KG1 (cell line): ENCODE data around the gene RIPOR3.
"Not testable (repeated sequence)": the region's sequence is repeated elsewhere in the genome, so short reads cannot be mapped to it uniquely, and the experiment has no call there.

Experiments used
- DNase-seq: peaks from one replicate; lab custom pipeline; 2025; lab: John Stamatoyannopoulos, UW

RIPOR3 gene

DNA sequence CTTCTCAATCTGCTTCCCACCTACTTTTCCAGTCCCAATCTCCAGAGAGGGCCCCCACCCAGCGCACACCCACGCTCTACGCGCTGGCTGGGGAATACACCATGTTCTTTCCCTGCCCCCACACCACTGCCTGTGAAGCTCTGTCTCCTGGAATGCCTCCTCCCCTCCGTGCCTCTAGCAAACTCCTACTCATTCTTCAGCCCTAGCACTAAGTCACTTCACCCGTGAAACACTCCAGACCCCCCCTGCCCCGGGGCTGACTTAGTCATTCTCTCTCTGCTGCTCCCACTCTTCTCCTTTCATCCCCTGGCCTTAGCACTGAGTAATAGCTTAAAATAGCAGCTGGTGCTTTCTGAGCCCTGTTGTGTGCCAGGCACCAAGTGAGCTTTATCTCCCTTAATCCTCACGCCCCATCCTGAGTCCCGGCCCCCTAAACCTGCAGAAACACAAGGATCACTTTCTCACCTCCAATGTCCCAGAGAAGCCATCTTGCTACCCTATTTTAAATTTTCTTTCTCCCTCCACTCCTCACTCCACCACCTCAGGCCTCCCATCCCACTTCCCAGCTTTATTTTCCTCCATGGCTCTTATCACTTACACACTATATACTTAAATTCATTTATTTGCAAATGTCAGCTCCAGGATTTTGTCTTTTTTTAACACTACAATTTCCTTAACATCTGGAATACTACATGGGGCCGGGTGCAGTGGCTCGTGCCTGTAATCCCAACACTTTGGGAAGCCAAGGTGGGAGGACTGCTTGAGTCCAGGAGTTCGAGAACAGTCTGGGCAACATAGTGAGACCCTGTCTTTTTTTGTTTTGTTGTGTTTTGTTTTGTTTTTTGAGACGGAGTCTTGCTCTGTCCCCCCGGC, 33.7 kb upstream of the RIPOR3 start:
- DNase-seq, result no peak

DNA sequence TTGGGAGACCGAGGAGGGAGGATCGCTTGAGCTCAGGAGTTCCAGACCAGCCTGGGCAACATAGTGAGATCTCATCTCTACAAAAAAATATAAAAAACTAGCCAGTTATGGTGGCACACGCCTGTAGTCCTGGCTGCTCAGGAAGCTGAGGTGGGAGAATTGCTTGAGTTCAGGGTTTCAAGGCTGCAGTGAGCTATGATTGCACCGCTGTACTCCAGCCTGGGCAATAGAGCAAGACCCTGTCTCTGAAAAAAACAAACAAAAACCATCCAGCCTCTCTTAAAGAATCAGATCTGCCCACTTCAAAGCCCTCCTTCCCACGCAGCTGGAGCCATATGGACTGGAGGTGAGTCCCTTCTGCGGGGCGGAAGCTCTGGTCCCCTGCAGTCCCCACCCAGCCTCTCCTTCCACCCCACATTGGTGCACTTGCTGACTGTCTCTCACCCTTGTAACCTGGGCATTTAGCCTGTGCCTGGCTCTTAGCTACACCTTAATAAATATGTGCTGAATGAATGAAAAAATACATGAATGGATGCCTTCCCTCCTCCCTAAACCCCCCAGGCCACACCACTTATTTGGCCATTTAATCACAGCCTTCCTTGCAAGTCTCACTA, 32.9 kb upstream of the RIPOR3 start:
- DNase-seq, result no peak

DNA sequence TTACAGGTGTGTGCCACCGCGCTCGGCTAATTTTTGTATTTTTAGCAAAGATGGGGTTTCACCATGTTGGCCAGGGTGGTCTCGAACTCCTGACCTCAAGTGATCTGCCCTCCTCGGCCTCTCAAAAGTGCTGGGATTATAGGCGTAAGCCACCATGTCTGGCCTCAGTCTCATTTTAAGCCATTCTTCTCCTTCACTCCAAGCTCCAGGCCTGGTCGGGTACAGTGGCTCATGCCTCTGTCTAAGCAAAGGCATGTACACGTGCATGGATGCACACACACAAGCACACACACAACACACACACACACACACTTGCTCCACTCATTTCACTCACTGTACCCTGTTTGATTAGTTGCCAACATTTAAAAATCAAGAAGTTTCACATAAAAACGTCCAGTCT, 32.3 kb upstream of the RIPOR3 start:
- DNase-seq, result no peak

DNA sequence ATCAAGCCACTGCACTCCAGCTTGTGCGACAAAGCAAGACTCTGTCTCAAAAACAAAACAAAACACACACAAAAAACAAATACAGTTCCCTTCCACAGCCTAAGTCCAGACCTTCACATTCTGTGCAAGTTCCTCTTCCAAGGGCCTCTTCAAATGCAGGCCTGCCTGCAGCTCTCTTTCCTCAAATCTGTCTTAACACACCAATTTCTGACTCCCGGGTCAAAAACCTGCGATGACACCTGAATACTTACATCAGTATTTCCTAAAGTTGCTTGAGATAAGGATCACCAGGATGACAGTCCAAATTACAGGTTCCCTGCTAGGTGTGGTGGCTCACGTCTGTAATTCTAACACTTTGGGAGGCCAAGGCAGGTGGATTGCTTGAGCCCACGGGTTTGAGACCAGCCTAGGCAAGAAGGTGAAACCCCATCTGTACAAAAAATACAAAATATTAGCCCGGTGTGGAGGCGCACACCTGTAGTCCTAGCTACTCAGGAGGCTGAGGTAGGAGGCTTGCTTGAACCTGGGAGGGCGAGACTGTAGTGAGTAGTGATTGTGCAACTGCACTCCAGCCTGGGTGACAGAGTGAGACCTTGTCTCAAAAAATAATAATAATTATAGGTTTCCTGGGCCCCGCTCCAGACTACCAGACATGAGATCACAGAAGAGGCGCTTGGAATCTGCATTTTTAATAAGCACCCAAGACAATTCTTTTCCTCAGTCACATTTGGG, 31.2 kb upstream of the RIPOR3 start:
- DNase-seq, result no peak

DNA sequence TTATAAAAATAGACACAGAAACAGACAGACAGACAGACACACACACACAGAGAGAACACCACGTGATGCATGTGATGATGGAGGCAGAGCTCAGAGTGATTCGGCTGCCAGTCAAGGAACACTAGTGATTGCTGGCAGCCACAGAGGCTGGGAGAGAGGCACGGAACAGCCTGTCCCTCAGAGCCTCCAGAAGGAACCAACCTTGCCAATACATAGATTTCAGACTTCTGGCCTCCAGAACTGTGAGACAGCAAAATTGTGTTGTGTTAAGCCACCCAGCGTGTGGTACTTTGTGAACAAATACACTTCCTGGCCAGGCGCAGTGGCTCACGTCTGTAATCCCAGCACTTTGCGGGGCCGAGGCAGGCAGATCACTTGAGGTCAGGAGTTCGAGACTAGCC, 30.5 kb upstream of the RIPOR3 start:
- no peak for DNase-seq

DNA sequence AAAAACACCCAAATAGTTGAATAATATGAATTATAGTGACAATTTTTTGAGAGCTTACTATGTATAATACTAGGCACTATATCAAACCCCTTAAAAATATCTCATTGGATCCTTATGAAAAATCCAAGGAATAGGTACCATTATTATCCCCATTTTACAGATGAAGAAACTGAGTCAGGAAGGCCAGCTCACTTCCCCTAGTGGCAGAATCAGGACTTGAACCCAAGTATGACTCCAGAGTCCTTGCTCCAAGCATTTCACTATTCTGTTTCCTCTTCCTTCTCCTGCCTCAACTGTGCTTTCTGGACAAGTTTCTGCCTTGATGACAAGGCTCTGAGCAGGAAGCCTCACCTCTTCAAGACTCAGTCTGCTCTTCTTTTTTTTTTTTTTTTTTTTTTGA, 29.2 kb upstream of the RIPOR3 start:
- DNase-seq, result no peak

DNA sequence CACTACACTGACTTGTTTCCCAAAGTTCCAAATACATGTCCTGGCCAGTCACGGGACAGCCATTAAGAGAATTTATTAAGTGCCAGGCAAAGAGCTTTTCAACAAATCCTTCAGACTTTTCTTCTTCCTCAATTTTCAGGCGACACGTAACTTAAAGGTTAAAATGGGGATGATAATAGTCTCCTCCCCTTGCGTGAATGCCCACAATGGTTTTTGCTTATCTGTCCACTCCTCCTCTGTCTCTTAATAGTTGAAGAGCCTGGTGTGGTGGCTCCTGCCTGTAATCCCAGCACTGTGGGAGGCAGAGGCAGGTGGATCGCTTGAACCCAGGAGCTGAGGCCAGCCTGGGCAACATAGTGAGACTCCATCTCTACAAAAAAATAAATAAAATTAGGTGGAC, 28.7 kb upstream of the RIPOR3 start:
- no peak for DNase-seq

DNA sequence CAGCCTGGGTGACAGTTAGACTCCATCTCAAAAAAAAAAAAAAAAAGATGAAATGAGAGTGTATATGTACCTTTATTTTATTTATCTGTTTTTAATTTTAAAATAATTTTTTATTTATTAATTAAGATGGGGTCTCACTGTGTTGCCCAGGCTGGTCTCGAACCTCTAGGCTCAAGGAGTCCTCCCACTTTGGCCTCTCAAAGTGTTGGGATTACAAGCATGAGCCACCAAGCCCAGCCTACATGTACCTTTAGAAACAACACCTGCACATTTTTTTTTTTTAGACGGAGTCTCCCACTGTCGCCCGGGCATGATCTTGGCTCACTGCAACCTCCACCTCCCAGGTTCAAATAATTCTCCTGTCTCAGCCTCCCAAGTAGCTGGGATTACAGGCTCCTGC, 28.0 kb upstream of the RIPOR3 start:
- DNase-seq, result no peak

DNA sequence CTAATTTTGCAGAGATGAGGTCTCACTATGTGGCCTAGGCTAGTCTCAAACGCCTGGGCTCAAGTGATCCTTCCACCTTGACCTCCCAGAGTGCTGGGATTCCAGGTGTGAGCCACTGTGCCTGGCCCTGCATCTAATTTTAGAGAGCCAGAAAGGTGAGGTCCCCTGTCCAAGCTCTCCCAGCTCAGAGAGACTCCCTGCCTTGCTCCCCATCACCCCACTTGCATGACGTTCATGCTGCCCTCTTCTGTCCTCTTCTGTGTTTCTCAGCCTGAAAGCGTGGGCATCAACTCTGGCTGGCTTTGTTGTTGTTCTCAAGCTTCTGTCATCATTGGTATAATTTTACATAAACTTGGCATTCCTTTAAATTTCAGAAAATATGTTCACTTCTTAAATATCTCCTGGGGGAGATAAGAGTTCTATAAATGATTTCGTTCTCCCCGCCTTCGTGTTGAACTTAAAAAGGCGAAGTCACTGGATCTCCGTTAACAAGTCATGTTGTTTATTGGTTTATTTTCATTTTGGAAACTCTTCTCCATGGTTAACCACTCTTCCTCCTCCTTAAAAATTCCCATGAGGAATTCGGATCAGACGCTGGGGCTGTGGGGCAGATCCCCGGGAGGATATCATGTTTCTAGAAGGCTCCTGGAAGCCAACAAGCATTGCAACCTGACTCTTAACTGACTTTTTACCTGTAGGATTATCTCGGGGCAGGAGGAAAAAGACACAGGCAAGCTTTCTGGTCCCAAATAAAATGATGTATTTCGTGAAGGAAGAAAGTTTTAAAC, 26.8 kb upstream of the RIPOR3 start:
- no peak for DNase-seq

DNA sequence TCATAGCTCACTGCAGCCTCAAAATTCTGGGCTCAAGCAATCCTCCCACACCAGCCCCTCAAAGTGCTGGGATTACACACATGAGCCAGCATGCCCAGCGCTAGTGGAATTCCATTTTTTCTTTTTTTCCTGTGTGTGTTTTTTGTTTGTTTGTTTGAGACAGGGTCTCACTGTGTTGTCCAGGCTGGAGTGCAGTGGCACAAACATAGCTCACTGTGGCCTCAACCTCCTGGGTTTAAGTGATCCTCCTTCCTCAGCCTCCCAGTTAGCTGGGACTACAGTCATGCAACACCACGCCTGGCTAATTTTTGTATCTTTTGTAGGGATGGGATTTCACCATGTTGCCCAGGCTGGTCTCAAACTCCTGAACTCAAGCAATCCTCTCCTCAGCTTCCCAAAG, 26.0 kb upstream of the RIPOR3 start:
- no peak for DNase-seq

DNA sequence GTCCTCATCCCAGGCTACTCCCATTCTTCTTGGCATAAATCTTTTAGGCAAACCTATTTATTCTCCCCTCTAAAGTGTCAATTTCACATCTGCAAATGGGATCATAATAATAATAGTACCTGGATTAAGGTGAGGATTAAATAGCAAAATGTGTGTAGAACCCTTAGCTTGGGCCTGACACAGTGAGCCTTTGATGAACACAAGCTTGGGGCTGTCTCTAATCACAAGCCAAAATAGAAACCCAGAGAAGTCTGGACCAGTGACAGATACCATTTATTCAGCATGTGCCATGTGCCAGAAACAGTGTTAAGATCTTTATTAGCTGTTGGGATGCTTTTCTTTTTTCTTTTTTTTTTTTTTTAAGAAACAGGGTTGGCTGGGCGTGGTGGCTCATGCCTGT, 25.2 kb upstream of the RIPOR3 start:
- no peak for DNase-seq

DNA sequence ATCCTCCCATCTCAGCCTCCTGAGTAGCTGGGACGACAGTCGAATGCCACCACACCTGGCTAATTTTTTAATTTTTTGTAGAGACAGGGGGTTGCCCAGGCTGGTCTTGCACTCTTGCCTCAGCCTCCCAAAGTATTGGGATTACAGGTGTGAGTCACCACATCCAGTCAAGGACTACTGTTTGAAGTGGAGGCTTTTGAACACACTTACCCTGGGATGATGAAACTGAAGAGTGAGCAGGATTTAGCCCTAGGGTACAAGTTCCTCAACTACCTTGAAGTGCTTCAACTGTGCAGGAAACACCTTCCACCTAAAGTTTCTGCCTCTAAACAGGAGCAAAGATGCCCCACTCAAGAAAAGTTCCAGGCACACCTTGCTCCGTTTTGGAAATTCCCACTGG, 24.4 kb upstream of the RIPOR3 start:
- no peak for DNase-seq

DNA sequence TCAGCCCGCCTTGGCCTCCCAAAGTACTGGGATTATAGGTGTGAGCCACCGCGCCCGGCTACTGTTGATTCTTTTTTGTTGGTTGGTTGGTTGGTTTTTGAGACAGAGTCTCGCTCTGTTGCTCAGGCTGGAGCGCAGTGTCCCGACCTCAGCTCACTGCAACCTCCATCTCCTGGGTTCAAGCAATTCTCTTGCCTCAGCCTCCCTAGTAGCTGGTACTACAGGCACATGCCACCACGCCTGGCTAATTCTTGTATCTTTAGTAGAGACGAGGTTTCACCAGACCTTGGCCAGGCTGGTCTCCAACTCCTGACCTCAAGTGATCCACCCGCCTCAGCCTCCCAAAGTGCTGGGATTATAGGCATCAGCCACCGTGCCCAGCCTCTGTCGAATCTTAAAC, 23.1 kb upstream of the RIPOR3 start:
- not testable (repeated sequence) for DNase-seq

DNA sequence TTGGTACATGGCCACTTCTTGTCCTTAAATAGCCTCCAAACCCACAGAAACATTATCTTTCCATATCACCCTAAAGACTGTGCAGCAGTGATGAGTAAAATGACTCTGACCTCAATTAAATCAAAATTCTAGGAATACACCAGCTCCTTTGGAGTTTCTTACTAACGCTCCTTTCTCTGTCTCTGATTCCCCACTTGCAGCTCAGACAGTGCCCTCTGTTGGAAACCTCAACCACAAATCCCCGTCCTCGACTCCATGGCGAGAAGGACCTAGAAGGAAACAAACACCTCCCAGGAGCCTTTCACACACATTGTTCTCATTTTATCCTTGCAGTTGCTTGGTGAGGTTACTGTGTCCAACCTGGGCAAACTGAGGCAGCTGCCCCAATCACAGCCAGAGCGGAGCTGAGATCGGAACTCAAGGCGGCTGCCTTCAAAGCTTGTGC, 22.3 kb upstream of the RIPOR3 start:
- no peak for DNase-seq

DNA sequence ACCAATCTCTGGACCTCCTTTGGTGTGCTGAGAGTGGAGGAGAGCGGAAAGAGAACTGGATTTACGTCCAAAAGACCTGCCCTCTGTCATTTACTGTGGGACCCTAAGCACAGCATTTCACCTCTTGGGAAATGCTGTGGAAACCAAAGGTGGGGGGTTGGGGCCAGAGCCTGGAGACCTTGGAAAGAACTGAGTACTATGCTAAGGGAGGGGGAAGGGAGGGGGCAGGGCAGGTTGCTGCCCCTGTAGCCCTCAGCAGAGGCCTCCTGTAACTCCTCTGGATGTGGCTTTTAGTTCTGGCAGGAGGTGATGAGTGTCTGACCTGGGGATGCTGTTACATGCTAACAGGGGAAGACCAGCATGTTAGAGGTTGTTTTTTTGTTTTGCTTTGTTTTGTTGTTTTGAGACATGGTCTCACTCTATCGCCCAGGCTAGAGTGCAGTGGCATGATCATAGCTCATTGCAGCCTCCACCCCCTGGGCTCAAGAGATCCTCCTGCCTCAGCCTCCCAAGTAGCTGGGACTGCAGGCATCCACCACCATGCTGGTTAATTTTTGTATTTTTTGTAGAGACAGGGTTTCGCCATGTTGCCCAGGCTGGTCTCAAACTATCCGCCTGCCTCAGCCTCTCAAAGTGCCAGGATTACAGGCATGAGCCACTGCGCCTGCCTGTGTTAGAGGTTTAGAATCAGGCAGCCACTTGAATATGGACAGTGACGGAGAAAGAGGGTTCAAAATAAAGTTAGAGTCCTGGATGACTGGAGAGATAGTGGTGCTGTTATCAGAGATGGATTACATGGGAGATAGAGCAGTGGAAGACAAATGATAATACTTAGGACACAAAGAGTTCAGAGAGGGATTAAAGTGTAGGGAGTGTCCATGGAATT, 21.7 kb upstream of the RIPOR3 start:
- DNase-seq, result no peak

DNA sequence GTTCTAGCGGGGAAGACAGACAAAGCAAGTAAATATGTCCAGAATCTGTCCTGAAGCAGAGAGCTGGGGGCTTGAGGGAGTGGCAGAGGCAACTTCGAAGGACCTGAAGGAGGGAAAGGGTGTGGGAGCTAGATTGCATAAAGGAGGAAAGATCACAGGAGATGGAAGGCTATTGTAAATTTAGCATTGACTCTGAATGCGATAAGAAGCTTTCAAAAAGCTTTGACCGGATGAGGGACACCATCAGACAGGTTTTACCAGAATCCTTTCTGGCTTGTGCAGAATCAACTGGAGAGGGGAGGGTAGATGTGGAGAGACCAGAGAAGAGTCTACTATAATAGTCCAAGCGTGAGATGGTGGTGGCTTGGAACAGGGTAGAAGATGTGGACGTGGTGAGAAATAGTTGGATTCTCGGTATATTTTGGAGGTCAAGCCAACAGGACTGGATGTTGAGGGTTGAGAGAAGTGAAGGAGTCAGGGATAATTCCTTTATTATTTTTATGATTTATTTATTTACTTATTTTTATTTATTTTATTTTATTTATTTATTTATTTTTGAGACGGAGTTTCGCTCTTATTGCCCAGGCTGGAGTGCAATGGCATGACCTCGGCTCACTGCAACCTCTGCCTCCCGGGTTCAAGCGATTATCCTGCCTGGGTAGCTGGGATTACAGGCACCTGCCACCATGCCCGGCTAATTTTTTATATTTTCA, 19.9 kb upstream of the RIPOR3 start:
- DNase-seq, result no peak

DNA sequence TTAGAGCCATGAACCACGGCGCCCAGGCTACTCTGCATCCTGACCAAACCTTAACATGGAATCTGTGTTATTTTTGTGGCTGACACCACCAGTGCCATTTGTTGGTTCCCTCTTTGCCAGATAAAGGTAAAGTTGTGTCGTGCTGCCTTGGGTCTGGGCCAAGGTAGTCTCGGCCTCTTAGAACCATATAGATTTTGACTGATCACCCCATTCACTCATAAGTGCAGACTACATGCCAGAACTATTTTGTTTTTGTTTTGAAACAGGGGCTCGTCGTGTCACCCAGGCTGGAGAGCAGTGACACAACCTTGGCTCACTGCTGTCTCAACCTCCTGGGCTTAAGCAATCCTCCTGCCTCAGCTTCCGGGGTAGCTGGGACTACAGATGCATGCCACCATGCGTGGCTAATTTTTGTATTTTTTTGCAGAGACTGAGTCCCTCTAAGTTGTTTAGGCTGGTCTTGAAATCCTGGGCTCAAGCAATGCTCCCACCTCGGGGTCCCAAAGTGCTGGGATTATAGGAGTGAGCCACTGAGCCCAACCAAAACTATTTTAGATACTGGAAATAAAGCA, 19.2 kb upstream of the RIPOR3 start:
- no peak for DNase-seq

DNA sequence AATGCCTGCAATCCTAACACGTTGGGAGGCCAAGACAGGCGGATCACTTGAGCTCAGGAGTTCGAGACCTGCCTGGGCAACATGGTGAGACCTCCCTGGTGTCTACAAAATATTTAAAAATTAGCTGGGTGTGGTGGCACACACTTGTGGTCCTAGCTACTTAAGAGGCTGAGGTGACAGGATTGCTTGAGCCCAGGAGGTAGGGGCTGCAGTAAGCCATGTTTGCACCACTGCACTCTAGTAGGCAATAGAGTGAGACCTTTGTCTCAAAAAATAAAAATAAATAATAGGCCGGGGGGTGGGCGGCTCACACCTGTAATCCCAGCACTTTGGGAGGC, 18.3 kb upstream of the RIPOR3 start:
- DNase-seq, result no peak

DNA sequence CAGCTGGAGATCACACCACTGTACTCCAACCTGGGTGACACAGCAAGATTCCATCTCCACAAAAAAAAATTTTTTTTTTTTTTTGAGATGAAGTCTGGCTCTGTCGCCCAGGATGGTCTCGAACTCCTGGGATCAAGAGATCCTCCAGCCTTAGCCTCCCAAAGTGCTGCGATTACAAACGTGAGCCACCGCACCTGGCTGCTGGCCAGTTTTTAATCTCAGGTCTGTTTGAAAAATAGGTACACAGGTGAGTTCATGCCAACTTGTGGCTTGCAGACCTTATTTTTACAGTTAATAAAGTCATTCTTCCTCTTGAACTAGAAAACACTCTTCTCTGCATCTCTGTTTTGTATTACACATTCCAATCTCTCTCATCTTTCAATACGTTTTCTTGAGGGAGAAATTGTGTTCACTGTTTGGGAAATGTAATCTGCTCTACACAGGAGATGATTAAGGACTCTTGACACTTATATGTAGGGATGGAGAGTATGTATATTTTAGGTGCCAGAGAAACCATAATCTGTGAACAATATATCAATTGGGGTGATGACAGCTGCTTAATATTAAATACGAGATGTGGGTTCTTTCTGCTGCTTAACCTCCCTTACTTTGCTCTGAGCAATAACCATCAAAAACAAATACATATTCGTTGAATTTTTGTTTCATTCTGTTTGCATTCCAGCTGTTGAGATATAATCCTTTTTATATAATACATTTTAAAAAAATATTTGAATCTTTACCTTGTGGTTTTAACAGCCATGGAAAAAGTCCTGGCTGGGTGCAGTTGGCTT, 17.7 kb upstream of the RIPOR3 start:
- DNase-seq, result no peak

DNA sequence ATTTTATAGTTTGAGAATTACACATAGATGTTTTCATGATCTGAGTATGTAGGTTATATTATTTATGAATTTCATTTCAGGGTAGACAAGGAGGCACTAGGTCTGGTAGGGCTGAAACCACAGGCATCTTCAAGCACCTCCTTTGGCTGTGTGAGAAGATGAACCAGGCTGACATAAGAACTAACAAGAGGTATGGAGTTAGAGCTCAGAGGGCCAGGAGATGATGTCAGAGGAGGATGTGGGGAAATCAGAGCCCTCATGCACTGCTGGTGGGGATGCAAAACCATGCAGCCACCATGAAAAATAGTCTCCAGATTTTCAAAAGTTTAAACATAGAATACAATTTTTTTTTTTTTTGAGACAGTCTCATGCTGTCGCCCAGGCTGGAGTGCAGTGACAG, 13.6 kb upstream of the RIPOR3 start:
- DNase-seq, result no peak
